Lower leg skin (tissue), 4 donors: ENCODE results near the gene NUDT4. TPM values are rescaled to one million over a fixed set of nuclear protein-coding genes. Genes with fewer than 3 reads are reported as not detected.
"Not testable (repeated sequence)": the region's sequence is repeated elsewhere in the genome, so short reads cannot be mapped to it uniquely, and the experiment has no call there.

Experiments used
- DNase-seq, 2 donors: peaks; one replicate each; pipeline ENCODE4 v3.0.0-alpha.2; 2019; ENCODE audit warnings: low spot score in 2 of 2
- H3K4me3 ChIP-seq: fragments of 200-600 bp; sonication (generic); 2 replicates; pipeline ENCODE4 v1.5.1; 2017; ENCODE audit warnings: mild to moderate bottlenecking, low read depth; ENCODE audit not compliant: poor library complexity, severe bottlenecking
- CTCF ChIP-seq, 3 donors: fragments of 450-650 bp; IDR thresholded peaks; one replicate each; pipeline ENCODE4 v1.5.1; 2016; ENCODE audit warnings: antibody characterized with exemption in 3 of 3, mild to moderate bottlenecking in 3 of 3, moderate library complexity in 2 of 3
- POLR2A ChIP-seq, 2 donors: fragments of 450-650 bp; IDR thresholded peaks; one replicate each; pipeline ENCODE4 v1.6.1; 2016 to 2017; ENCODE audit warnings: antibody characterized with exemption in 2 of 2, mild to moderate bottlenecking in 1 of 2, moderate library complexity in 1 of 2
- WGBS, 2 donors: methylation state at CpG; one replicate each; pipeline ENCODE4 v1.1.5; 2018; 5-methylcytosine and 5-hydroxymethylcytosine counted together
- intact Hi-C: fragments of 100-400 bp; cut with DNase I; formaldehyde crosslinking; loops from one replicate; pipeline ENCODE4 v1.15.0; 2023; ENCODE audit warnings: low total_unique reads
- total RNA-seq, 4 donors: library from RNA; depleted of rRNA; stranded (reverse); fragments of >200 nt; gene quantifications; one replicate each; pipeline ENCODE4 v1.1.0, GENCODE V29; 2016

Gene NUDT4
- total RNA-seq, 4 donors from 2014 or later: 24.7 to 62.8 (median 34.2) TPM

- 0 to 1% methylated on average over 4 of the region's 4 CpGs for WGBS, 2 donors
- H3K4me3 ChIP-seq: peak overlapping the region; percentile 80
- TF ChIP-seq POLR2A (IDR thresholded peaks at IDR 0.05): no peak
- no peak for TF ChIP-seq CTCF (IDR thresholded peaks at IDR 0.05)
- DNase-seq: no peak
- intact Hi-C loops: no loop called here
These were observed 1.2 kb downstream of the NUDT4 start for GRCh38 chr12:93378998-93379325.

- H3K4me3 ChIP-seq: peak overlapping the region; percentile 80
- no peak for DNase-seq
- TF ChIP-seq CTCF (IDR thresholded peaks at IDR 0.05) (no peak), POLR2A (IDR thresholded peaks at IDR 0.05) (no peak)
- 8 to 11% methylated on average over 8 of the region's 8 CpGs for WGBS, 2 donors
- intact Hi-C loops: no loop called here
These were observed 1.7 kb downstream of the NUDT4 start for GRCh38 chr12:93379326-93379980.

GRCh38 chr12:93379981-93380361, 2.2 kb downstream of the NUDT4 start:
- TF ChIP-seq CTCF (IDR thresholded peaks at IDR 0.05) (no peak), POLR2A (IDR thresholded peaks at IDR 0.05) (no peak)
- H3K4me3 ChIP-seq: peak overlapping the region; percentile 80
- intact Hi-C loops: no loop called here
- no peak for DNase-seq

DNA sequence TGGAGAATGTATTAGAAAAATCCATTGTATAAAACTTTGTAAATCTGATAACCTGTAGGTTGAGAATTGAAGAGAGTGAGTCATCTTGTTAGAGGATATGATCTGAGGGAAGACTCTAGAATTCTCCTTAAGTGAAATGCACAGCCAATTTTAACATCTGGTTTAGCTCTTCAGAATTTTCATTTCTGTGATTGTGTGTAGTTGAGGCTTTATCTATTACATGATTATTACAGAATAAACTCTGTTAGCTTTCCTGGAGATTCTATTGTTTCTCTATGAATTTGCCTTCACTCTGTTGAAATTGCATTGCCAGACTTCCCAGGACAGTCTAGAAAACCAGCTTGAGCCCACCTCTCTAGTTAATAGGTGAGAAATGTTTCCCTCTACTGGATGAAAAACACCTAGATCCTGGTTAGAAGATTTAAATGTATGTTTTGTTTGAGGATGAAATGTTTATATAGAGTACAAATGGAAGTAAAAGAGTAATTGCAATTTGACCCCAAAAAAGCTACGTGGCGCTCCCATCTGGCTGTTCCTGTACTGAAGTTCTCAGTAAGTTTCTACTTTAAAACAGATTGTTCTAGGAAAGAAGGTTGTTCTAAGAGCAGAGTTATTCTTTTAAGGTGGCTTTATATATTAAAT, 2.9 kb downstream of the NUDT4 start:
- intact Hi-C loops: no loop called here
- DNase-seq: no peak
- TF ChIP-seq CTCF (IDR thresholded peaks at IDR 0.05): no peak
- no peak for TF ChIP-seq POLR2A (IDR thresholded peaks at IDR 0.05)
- H3K4me3 ChIP-seq: no peak overlapping the region
- WGBS, 2 donors: 48 to 60% methylated on average over 2 of the region's 2 CpGs

DNA sequence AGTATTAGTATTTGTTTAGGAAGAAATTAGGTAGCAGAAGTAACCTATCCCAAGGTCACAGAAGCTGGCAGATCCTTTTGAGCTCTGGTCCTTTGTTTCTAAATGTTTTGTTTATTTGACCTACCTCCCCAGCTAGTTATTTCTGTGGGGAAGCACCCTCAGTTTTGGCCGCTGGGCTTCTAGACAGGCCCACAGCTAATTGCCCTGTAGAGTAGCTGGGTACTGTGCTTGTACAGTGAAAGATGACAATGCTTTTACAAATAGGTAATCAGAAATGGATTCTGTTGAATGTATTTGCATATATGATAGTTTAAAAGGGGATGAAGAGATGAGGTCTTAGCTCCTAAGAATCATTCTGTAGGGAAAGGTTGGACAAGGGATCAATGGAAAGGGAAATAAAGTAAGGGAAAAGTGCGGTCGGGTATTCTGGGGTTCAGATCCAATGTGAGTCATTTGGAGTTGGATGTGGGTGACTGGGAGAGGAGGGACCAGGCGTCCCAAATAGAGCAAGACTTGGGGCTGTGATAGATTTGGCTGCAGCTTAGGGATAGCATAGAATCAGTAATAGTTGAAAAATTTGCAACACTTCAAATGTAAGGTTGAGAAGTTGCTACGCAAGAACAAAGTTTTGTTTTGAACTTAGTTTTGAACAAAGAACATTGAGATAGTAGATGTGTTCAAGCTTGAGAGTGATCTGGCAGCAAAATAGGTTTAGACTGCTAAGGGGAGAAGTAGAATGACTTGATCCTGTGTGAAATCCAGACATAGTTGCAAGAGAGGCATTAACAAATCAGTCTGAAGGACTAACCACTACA, 3.6 kb downstream of the NUDT4 start:
- no peak for DNase-seq
- WGBS, 2 donors: 59 to 61% methylated on average over 5 of the region's 5 CpGs
- H3K4me3 ChIP-seq: no peak overlapping the region
- intact Hi-C loops: no loop called here
- TF ChIP-seq POLR2A (IDR thresholded peaks at IDR 0.05): no peak
- no peak for TF ChIP-seq CTCF (IDR thresholded peaks at IDR 0.05)

DNA sequence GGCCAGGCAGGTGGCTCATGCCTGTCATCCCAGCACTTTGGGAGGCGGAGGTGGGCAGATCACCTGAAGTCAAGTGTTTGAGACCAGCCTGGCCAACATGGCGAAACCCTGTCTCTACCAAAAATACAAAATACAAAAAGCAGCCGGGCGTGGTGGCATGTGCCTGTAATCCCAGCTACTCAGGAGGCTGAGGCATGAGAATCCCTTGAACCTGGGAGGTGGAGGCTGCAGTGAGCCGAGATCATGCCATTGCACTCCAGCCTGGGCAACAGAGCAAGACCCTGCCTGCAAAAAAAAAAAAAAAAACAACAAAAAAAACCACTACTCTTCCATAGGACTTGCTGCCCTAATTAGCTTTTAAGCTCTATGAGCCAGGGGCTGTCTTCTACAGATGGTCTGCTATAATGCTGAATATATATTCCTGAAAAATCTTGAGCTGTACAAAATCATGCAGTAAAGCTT, 4.3 kb downstream of the NUDT4 start:
- DNase-seq, H3K4me3 ChIP-seq, intact Hi-C loops: not testable (repeated sequence)
- 87 to 91% methylated on average over 5 of the region's 5 CpGs for WGBS, 2 donors
